ENCODE data around the gene GRK6. TPM values are rescaled to one million over a fixed set of nuclear protein-coding genes. Genes with fewer than 3 reads are reported as not detected.

The GRK6 gene
- total RNA-seq, 1 donor from 2014 or later = 43.9 TPM

GRCh38 chr5:177389241-177390169, 37.0 kb upstream of the GRK6 start:
- Histone ChIP-seq H3K27me3 (peaks cover 9% of the 10 kb centered on the region), H3K36me3 (no peaks in the 10 kb centered on the region), H3K4me1 (peaks cover 9% of the 10 kb centered on the region), H3K4me3 (no peak overlapping the region), H3K27ac (peak overlapping the region; percentile 42), H3K9me3 (no peaks in the 10 kb centered on the region)
- DNase-seq = no peak
- peak; percentile 6 for ATAC-seq
- intact Hi-C loops (cut with DNase I) = loop anchor here (5.0 kb wide), 1 partner anchor 113 kb away; no protein-coding TSS in a partner anchor
- no peak for TF ChIP-seq CTCF (IDR thresholded peaks at IDR 0.05)

- TF ChIP-seq CTCF (IDR thresholded peaks at IDR 0.05) = peak; percentile 99
- peaks cover 5% of the 10 kb centered on the region for H3K27me3 ChIP-seq
- H3K27ac ChIP-seq = peak overlapping the region; percentile 42
- no peaks in the 10 kb centered on the region for H3K9me3 ChIP-seq
- intact Hi-C loops (cut with DNase I) = loop anchor here (5.0 kb wide), 1 partner anchor 112 kb away; no protein-coding TSS in a partner anchor
- DNase-seq (peak; percentile 82), ATAC-seq (peak; percentile 92)
- H3K4me3 ChIP-seq = no peak overlapping the region
- H3K36me3 ChIP-seq = no peaks in the 10 kb centered on the region
- peaks cover 9% of the 10 kb centered on the region for H3K4me1 ChIP-seq
Measured at GRCh38 chr5:177390363-177391300, 35.8 kb upstream of the GRK6 start.

GRCh38 chr5:177392765-177393164, 33.7 kb upstream of the GRK6 start:
- intact Hi-C loops (cut with DNase I) = loop anchor here (5.0 kb wide), 1 partner anchor 110 kb away; no protein-coding TSS in a partner anchor
- no peak overlapping the region for H3K4me3 ChIP-seq
- no peaks in the 10 kb centered on the region for H3K36me3 ChIP-seq
- TF ChIP-seq CTCF (IDR thresholded peaks at IDR 0.05) = no peak
- peaks cover 9% of the 10 kb centered on the region for H3K4me1 ChIP-seq
- ATAC-seq (no peak), DNase-seq (no peak)
- no peaks in the 10 kb centered on the region for H3K27me3 ChIP-seq
- no peaks in the 10 kb centered on the region for H3K9me3 ChIP-seq
- no peak overlapping the region for H3K27ac ChIP-seq

DNA sequence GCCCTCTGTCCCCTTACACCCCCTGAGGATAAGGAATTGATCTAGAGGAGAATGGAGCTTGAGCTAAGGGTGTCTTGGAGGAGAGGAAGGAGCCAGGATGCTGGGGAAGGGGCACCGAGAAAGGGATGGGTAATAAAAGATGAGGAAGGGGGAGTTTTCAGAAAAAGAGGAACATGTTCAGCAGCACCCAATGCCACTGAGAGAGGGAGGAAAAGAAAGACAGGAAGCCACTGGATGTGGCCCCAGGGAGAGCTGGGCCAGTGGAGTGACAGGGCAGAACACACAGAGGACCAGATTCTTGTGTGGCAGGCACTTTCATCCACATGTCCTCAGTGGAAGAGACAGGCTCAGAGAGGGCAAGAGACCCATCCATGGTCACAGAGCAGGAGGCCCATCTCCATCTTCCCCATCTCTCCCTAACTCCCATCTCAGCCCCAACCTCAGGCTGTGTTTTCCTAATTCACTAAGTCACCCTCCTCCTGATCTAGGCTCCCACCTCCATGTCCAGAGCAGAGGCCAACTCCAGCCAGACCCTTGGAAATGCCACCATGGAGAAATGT, 33.2 kb upstream of the GRK6 start:
- H3K4me1 ChIP-seq = peaks cover 9% of the 10 kb centered on the region
- intact Hi-C loops (cut with DNase I) = loop anchor here (5.0 kb wide), 1 partner anchor 109 kb away; no protein-coding TSS in a partner anchor
- no peak for ATAC-seq
- no peak for DNase-seq
- H3K27ac ChIP-seq = no peak overlapping the region
- no peaks in the 10 kb centered on the region for H3K9me3 ChIP-seq
- H3K36me3 ChIP-seq = no peaks in the 10 kb centered on the region
- no peak overlapping the region for H3K4me3 ChIP-seq
- no peak for TF ChIP-seq CTCF (IDR thresholded peaks at IDR 0.05)
- peaks cover 2% of the 10 kb centered on the region for H3K27me3 ChIP-seq

GRCh38 chr5:177393990-177394389, 32.5 kb upstream of the GRK6 start:
- Histone ChIP-seq H3K27ac (no peak overlapping the region), H3K4me1 (peaks cover 9% of the 10 kb centered on the region), H3K4me3 (no peak overlapping the region), H3K27me3 (peaks cover 9% of the 10 kb centered on the region), H3K36me3 (no peaks in the 10 kb centered on the region), H3K9me3 (no peaks in the 10 kb centered on the region)
- no peak for ATAC-seq
- intact Hi-C loops (cut with DNase I) = loop anchor here (5.0 kb wide), 1 partner anchor 108 kb away; no protein-coding TSS in a partner anchor
- DNase-seq = no peak
- no peak for TF ChIP-seq CTCF (IDR thresholded peaks at IDR 0.05)

Data from upper lobe of right lung (tissue), 1 donor.